HepG2 (cell line): ENCODE measurements around the gene MRPL58. TPM values are rescaled to one million over a fixed set of nuclear protein-coding genes. Genes with fewer than 3 reads are reported as not detected.
A peak's percentile ranks its signal among the peaks of the same experiment; 100 is the strongest.

Experiments used
- FOXP1 ChIP-seq, 2 experiments: fragments of 450-650 bp in 1 of 2; IDR thresholded peaks; 2 replicates each; pipeline ENCODE4 v1.6.1; 2017 to 2018; ENCODE audit warnings: antibody characterized with exemption in 1 of 2
- HOXA3 ChIP-seq: sonication (generic); formaldehyde crosslinking; IDR thresholded peaks from 2 replicates; pipeline ENCODE4 v1.5.0; 2020; ENCODE audit warnings: missing genetic modification reagents
- KMT2B ChIP-seq: IDR thresholded peaks from 2 replicates; pipeline ENCODE4 v1.6.1; 2016; ENCODE audit warnings: missing genetic modification reagents, missing compliant biosample characterization
- NFRKB ChIP-seq: fragments of 450-650 bp; IDR thresholded peaks from 2 replicates; pipeline ENCODE4 v1.6.1; 2017
- PTBP1 ChIP-seq: fragments of 200-400 bp; formaldehyde crosslinking; IDR thresholded peaks from 2 replicates; pipeline ENCODE4 v1.6.1; 2018; ENCODE audit warnings: low read length, low read depth; ENCODE audit not compliant: poor library complexity, severe bottlenecking
- ZNF205 ChIP-seq: IDR thresholded peaks from 2 replicates; pipeline ENCODE4 v1.6.1; 2018; ENCODE audit warnings: missing biosample characterization, missing genetic modification reagents
- ZNF317 ChIP-seq: sonication (generic); formaldehyde crosslinking; IDR thresholded peaks from 2 replicates; pipeline ENCODE4 v1.5.0; 2020; ENCODE audit warnings: mild to moderate bottlenecking, missing genetic modification reagents
- ZNF543 ChIP-seq: sonication (generic); formaldehyde crosslinking; IDR thresholded peaks from 2 replicates; pipeline ENCODE4 v1.4.0; 2020; ENCODE audit warnings: mild to moderate bottlenecking, missing genetic modification reagents
- ZNF770 ChIP-seq: sonication (generic); formaldehyde crosslinking; IDR thresholded peaks from 2 replicates; pipeline ENCODE4 v1.5.0; 2020; ENCODE audit warnings: mild to moderate bottlenecking, missing genetic modification reagents
- ZNF775 ChIP-seq: sonication (generic); formaldehyde crosslinking; IDR thresholded peaks from 2 replicates; pipeline ENCODE4 v1.4.0; 2020; ENCODE audit warnings: missing genetic modification reagents, mild to moderate bottlenecking, moderate library complexity, borderline replicate concordance
- polyA plus RNA-seq, 8 experiments: library from polyadenylated mRNA; depleted of rRNA in 3 of 8; stranded (reverse) in 7 of 8; unstranded in 1 of 8; fragments of >200 nt; fragmentation: Illumina TruSeq in 4 of 8; extraction: Trizol in 4 of 8; gene quantifications; 2 replicates each; pipeline versions ENCODE4 v1.2.1 to v1.2.3, GENCODE V29; 2011 to 2016; ENCODE audit warnings: low read depth in 4 of 8, missing spikeins in 1 of 8, mixed read lengths in 1 of 8; ENCODE audit not compliant: insufficient read depth in 1 of 8
- total RNA-seq, 5 experiments: library from RNA; depleted of rRNA; stranded (reverse); fragments of >200 nt; fragmentation: Illumina TruSeq; extraction: Trizol; gene quantifications; 2 replicates each; pipeline ENCODE4 v1.2.3, GENCODE V29; 2016; ENCODE audit warnings: low read depth in 1 of 5
- TF ChIP-seq, protein P1 (sequence below): sonication (generic); formaldehyde crosslinking; IDR thresholded peaks from 2 replicates; pipeline ENCODE4 v1.4.0; 2020; ENCODE audit warnings: mild to moderate bottlenecking, low read depth, missing genetic modification reagents
- TF ChIP-seq, protein P2 (sequence below): sonication (generic); formaldehyde crosslinking; IDR thresholded peaks from 2 replicates; pipeline ENCODE4 v1.5.1; 2020; ENCODE audit warnings: mild to moderate bottlenecking, missing genetic modification reagents, borderline replicate concordance
- TF ChIP-seq, protein P3 (sequence below): sonication (generic); formaldehyde crosslinking; conservative IDR thresholded peaks from 2 replicates; pipeline ENCODE4 v1.8.0; 2022; ENCODE audit warnings: missing genetic modification reagents
- TF ChIP-seq, protein P4 (sequence below): fragments of 450-650 bp; IDR thresholded peaks from 2 replicates; pipeline ENCODE4 v1.6.1; 2017

MRPL58 gene
- total and polyA plus RNA-seq, 2 of the 13 experiments (the other 11 are each of a cell fraction or from before 2014, with no cell fraction given) = 44.9 to 68.9 TPM

- TF ChIP-seq ZNF205 (CRISPR knock-in tag) (peak; percentile 88), KMT2B (CRISPR knock-in tag) (peak; percentile 96), HOXA3 (CRISPR knock-in tag) (peak; percentile 99), PTBP1 (peak; percentile 96), ZNF543 (CRISPR knock-in tag) (peak; percentile 98), ZNF775 (CRISPR knock-in tag) (peak; percentile 94), NFRKB (no peak), ZNF770 (CRISPR knock-in tag) (peak; percentile 83), ZNF317 (CRISPR knock-in tag) (peak; percentile 94), FOXP1 (IDR thresholded peaks at IDR 0.05) (no peak), FOXP1 (CRISPR knock-in tag; IDR thresholded peaks at IDR 0.05) (peak; percentile 26; the same call in 1 of the 2 replicates)
- TF ChIP-seq, protein P1, sequence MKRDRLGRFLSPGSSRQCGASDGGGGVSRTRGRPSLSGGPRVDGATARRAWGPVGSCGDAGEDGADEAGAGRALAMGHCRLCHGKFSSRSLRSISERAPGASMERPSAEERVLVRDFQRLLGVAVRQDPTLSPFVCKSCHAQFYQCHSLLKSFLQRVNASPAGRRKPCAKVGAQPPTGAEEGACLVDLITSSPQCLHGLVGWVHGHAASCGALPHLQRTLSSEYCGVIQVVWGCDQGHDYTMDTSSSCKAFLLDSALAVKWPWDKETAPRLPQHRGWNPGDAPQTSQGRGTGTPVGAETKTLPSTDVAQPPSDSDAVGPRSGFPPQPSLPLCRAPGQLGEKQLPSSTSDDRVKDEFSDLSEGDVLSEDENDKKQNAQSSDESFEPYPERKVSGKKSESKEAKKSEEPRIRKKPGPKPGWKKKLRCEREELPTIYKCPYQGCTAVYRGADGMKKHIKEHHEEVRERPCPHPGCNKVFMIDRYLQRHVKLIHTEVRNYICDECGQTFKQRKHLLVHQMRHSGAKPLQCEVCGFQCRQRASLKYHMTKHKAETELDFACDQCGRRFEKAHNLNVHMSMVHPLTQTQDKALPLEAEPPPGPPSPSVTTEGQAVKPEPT (CRISPR knock-in tag) = peak; percentile 85
- TF ChIP-seq, protein P2, sequence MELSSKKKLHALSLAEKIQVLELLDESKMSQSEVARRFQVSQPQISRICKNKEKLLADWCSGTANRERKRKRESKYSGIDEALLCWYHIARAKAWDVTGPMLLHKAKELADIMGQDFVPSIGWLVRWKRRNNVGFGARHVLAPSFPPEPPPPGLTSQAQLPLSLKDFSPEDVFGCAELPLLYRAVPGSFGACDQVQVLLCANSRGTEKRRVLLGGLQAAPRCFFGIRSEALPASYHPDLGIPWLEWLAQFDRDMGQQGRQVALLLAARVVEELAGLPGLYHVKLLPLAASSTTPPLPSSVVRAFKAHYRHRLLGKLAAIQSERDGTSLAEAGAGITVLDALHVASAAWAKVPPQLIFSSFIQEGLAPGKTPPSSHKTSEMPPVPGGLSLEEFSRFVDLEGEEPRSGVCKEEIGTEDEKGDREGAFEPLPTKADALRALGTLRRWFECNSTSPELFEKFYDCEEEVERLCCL (CRISPR knock-in tag) = peak; percentile 75; the same call in 1 of the 2 replicates
- TF ChIP-seq, protein P3, sequence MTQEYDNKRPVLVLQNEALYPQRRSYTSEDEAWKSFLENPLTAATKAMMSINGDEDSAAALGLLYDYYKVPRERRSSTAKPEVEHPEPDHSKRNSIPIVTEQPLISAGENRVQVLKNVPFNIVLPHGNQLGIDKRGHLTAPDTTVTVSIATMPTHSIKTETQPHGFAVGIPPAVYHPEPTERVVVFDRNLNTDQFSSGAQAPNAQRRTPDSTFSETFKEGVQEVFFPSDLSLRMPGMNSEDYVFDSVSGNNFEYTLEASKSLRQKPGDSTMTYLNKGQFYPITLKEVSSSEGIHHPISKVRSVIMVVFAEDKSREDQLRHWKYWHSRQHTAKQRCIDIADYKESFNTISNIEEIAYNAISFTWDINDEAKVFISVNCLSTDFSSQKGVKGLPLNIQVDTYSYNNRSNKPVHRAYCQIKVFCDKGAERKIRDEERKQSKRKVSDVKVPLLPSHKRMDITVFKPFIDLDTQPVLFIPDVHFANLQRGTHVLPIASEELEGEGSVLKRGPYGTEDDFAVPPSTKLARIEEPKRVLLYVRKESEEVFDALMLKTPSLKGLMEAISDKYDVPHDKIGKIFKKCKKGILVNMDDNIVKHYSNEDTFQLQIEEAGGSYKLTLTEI (CRISPR knock-in tag) = no peak
- TF ChIP-seq, protein P4, sequence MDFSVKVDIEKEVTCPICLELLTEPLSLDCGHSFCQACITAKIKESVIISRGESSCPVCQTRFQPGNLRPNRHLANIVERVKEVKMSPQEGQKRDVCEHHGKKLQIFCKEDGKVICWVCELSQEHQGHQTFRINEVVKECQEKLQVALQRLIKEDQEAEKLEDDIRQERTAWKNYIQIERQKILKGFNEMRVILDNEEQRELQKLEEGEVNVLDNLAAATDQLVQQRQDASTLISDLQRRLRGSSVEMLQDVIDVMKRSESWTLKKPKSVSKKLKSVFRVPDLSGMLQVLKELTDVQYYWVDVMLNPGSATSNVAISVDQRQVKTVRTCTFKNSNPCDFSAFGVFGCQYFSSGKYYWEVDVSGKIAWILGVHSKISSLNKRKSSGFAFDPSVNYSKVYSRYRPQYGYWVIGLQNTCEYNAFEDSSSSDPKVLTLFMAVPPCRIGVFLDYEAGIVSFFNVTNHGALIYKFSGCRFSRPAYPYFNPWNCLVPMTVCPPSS = no peak
Measured at GRCh38 chr17:75012346-75013091, at the start of gene MRPL58 (continued).
